Transverse colon (tissue), 4 donors: Measurements from ENCODE around the gene KIF1B. TPM values are rescaled to one million over a fixed set of nuclear protein-coding genes. Genes with fewer than 3 reads are reported as not detected.

Source experiments
- DNase-seq: peaks from one replicate; pipeline ENCODE4 v3.0.0-alpha.2; 2019
- H3K27ac ChIP-seq, 4 donors: fragments of 200-600 bp; sonication (generic); 2 replicates each; pipeline ENCODE4 v1.5.1; 2016 to 2018; ENCODE audit warnings: inconsistent platforms in 4 of 4
- H3K27me3 ChIP-seq: fragments of 200-600 bp; sonication (generic); 2 replicates; pipeline ENCODE4 v1.5.1; 2017; ENCODE audit warnings: inconsistent platforms
- H3K36me3 ChIP-seq, 4 donors: fragments of 200-600 bp; sonication (generic); 2 replicates each; pipeline ENCODE4 v1.5.1; 2017 to 2019; ENCODE audit warnings: inconsistent platforms in 4 of 4
- H3K4me1 ChIP-seq, 4 donors: fragments of 200-600 bp; sonication (generic); 2 replicates each; pipeline ENCODE4 v1.5.1; 2017 to 2020; ENCODE audit warnings: inconsistent platforms in 4 of 4
- H3K4me3 ChIP-seq, 4 donors: fragments of 200-600 bp; sonication (generic); 1 replicate in 1 of 4; 2 replicates in 3 of 4; pipeline versions ENCODE4 v1.5.1 to v1.6.1; 2017 to 2019; ENCODE audit warnings: inconsistent platforms in 4 of 4
- H3K9me3 ChIP-seq, 2 donors: fragments of 200-600 bp; sonication (generic); 2 replicates each; pipeline ENCODE4 v1.5.1; 2017 to 2019; ENCODE audit warnings: inconsistent platforms in 2 of 2
- CTCF ChIP-seq, 5 experiments: fragments of 200-600 bp in 3 of 5; fragments of 450-650 bp in 2 of 5; sonication (generic) in 3 of 5; IDR thresholded peaks; 1 replicate in 2 of 5; 2 replicates in 3 of 5; pipeline ENCODE4 v1.5.1; 2016 to 2017; ENCODE audit warnings: antibody characterized with exemption in 5 of 5, inconsistent platforms in 3 of 5, mild to moderate bottlenecking in 2 of 5, moderate library complexity in 1 of 5
- EP300 ChIP-seq: sonication (generic); formaldehyde crosslinking; IDR thresholded peaks from one replicate; pipeline ENCODE4 v1.6.1; 2017; ENCODE audit warnings: antibody characterized with exemption, low read depth
- POLR2A ChIP-seq: fragments of 450-650 bp; IDR thresholded peaks from one replicate; pipeline ENCODE4 v1.6.1; 2016; ENCODE audit warnings: antibody characterized with exemption, mild to moderate bottlenecking, moderate library complexity
- POLR2AphosphoS5 ChIP-seq, 3 donors: sonication (generic); formaldehyde crosslinking; IDR thresholded peaks; one replicate each; pipeline ENCODE4 v1.6.1; 2016; ENCODE audit warnings: antibody characterized with exemption in 3 of 3
- WGBS, 2 donors: methylation state at CpG; one replicate each; pipeline ENCODE4 v1.1.5; 2018; ENCODE audit warnings: low coverage in 1 of 2; 5-methylcytosine and 5-hydroxymethylcytosine counted together
- in situ Hi-C, 4 donors: fragments of 200-750 bp; cut with MboI; loops; one replicate each; pipeline versions ENCODE4 v1.15.0 to v1.15.1; 2017; ENCODE audit warnings: low sequenced_read_pairs in 3 of 4, low pct_ligation_motif_present in 1 of 4, low pct_unique_long_range_greater_than_20kb in 1 of 4
- intact Hi-C: fragments of 100-400 bp; cut with DNase I; formaldehyde crosslinking; loops from one replicate; pipeline ENCODE4 v1.15.1; 2023; ENCODE audit warnings: low total_unique reads
- total RNA-seq, 4 donors: library from RNA; depleted of rRNA; stranded (reverse); fragments of >200 nt; gene quantifications; one replicate each; pipeline ENCODE4 v1.1.0, GENCODE V29; 2016

The KIF1B gene
- total RNA-seq, 4 donors from 2014 or later, result 50.9 to 87.9 (median 71.4) TPM

- H3K4me1 ChIP-seq, result peaks cover 4 to 24% (median 14%) of the 10 kb centered on the region in 4 donors
- in situ Hi-C loops, result no loop called here
- peak overlapping the region in 3 of 4 donors; percentile 82 to 92 (median 86) for H3K4me3 ChIP-seq
- H3K27ac ChIP-seq, result peak overlapping the region in 3 of 4 donors; percentile 92 to 97 (median 96)
- no peaks in the 10 kb centered on the region for H3K27me3 ChIP-seq
- WGBS, 2 donors, result 51 to 66% methylated on average over 5 to 8 of the region's 8 CpGs
- no peak for TF ChIP-seq POLR2A
- TF ChIP-seq CTCF (IDR thresholded peaks at IDR 0.05), result no peak
- no peak for TF ChIP-seq POLR2AphosphoS5 (IDR thresholded peaks at IDR 0.05)
- no peak for TF ChIP-seq EP300
- peaks cover 0 to 19% (median 9%) of the 10 kb centered on the region in 4 donors for H3K36me3 ChIP-seq
- no peaks in the 10 kb centered on the region for H3K9me3 ChIP-seq
- intact Hi-C loops, result no loop called here
- no peak for DNase-seq
Observed at GRCh38 chr1:10400013-10400412, 189.6 kb downstream of the KIF1B start.

- Histone ChIP-seq H3K9me3 (no peaks in the 10 kb centered on the region), H3K27ac (peak overlapping the region in 1 of 4 donors; percentile 10), H3K27me3 (no peaks in the 10 kb centered on the region), H3K4me3 (no peak overlapping the region), H3K36me3 (peaks cover 0 to 31% (median 15%) of the 10 kb centered on the region in 4 donors), H3K4me1 (peaks cover 4 to 24% (median 14%) of the 10 kb centered on the region in 4 donors)
- 69 to 86% methylated on average over 1 of the region's 1 CpG for WGBS, 2 donors
- intact Hi-C loops (no loop called here), in situ Hi-C loops (no loop called here)
- TF ChIP-seq CTCF (IDR thresholded peaks at IDR 0.05) (no peak), POLR2AphosphoS5 (IDR thresholded peaks at IDR 0.05) (no peak), POLR2A (no peak), EP300 (no peak)
- no peak for DNase-seq
Observed at GRCh38 chr1:10401281-10401680, 190.9 kb downstream of the KIF1B start.

GRCh38 chr1:10402729-10403274 lies 192.4 kb downstream of the KIF1B start:
- DNase-seq, result no peak
- intact Hi-C loops, result no loop called here
- 95 to 97% methylated on average over 9 of the region's 9 CpGs for WGBS, 2 donors
- Histone ChIP-seq H3K4me3 (no peak overlapping the region), H3K9me3 (no peaks in the 10 kb centered on the region), H3K4me1 (peaks cover 4 to 23% (median 13%) of the 10 kb centered on the region in 4 donors), H3K36me3 (peaks cover 0 to 44% (median 21%) of the 10 kb centered on the region in 4 donors), H3K27me3 (no peaks in the 10 kb centered on the region), H3K27ac (no peak overlapping the region)
- in situ Hi-C loops, result no loop called here
- TF ChIP-seq POLR2A, result no peak
- TF ChIP-seq POLR2AphosphoS5 (IDR thresholded peaks at IDR 0.05), result no peak
- TF ChIP-seq EP300, result no peak
- no peak for TF ChIP-seq CTCF (IDR thresholded peaks at IDR 0.05)

- no peaks in the 10 kb centered on the region for H3K27me3 ChIP-seq
- in situ Hi-C loops (no loop called here), intact Hi-C loops (no loop called here)
- H3K27ac ChIP-seq, result no peak overlapping the region
- H3K4me3 ChIP-seq, result no peak overlapping the region
- H3K36me3 ChIP-seq, result peaks cover 0 to 80% (median 33%) of the 10 kb centered on the region in 4 donors
- DNase-seq, result no peak
- H3K4me1 ChIP-seq, result no peaks in the 10 kb centered on the region
- 92 to 95% methylated on average over 2 of the region's 2 CpGs for WGBS, 2 donors
- H3K9me3 ChIP-seq, result no peaks in the 10 kb centered on the region
- TF ChIP-seq POLR2AphosphoS5 (IDR thresholded peaks at IDR 0.05) (no peak), EP300 (no peak), POLR2A (no peak), CTCF (IDR thresholded peaks at IDR 0.05) (no peak)
Observed at GRCh38 chr1:10407201-10407600, 196.8 kb downstream of the KIF1B start.
